Cardiac muscle cell (in vitro differentiated cells and primary cell): Measurements from ENCODE around the gene TRIM38. TPM values are rescaled to one million over a fixed set of nuclear protein-coding genes. Genes with fewer than 3 reads are reported as not detected.
"Not testable (repeated sequence)": the region's sequence is repeated elsewhere in the genome, so short reads cannot be mapped to it uniquely, and the experiment has no call there.

ENCODE experiments used
- DNase-seq, 2 donors: peaks; one replicate each; pipeline versions ENCODE4 v3.0.0 to v3.0.0-alpha.2; 2010 to 2017; ENCODE audit warnings: low read depth in 1 of 2, low spot score in 1 of 2
- H3K27ac ChIP-seq: fragments of 200-600 bp; sonication (generic); 2 replicates; pipeline ENCODE4 v1.5.1; 2016
- H3K27me3 ChIP-seq: fragments of 200-600 bp; sonication (generic); 2 replicates; pipeline ENCODE4 v1.6.0; 2016; ENCODE audit warnings: control low read depth
- H3K36me3 ChIP-seq: fragments of 200-600 bp; sonication (generic); 2 replicates; pipeline ENCODE4 v1.5.1; 2016; ENCODE audit warnings: control low read depth
- H3K4me1 ChIP-seq: fragments of 200-600 bp; sonication (generic); 2 replicates; pipeline ENCODE4 v1.8.1; 2017; ENCODE audit warnings: low read depth, mild to moderate bottlenecking, mixed run types
- H3K4me3 ChIP-seq: fragments of 200-600 bp; sonication (generic); 2 replicates; pipeline ENCODE4 v1.5.1; 2016; ENCODE audit warnings: mild to moderate bottlenecking
- H3K9me3 ChIP-seq: fragments of 200-600 bp; sonication (generic); 2 replicates; pipeline ENCODE4 v1.5.1; 2017; ENCODE audit warnings: low read depth, mild to moderate bottlenecking, control low read depth
- CTCF ChIP-seq: IDR thresholded peaks from 2 replicates; pipeline ENCODE4 v1.5.1; 2012; ENCODE audit warnings: low read depth, mild to moderate bottlenecking, low read length
- polyA plus RNA-seq: library from polyadenylated mRNA; unstranded; fragments of >200 nt; fragmentation: Nextera tagmentation; extraction: Ambion mirVana; gene quantifications from 2 replicates; pipeline ENCODE4 v1.2.1, GENCODE V29; 2016
- total RNA-seq: library from RNA; depleted of rRNA; stranded (reverse); fragments of >200 nt; gene quantifications from 2 replicates; pipeline ENCODE4 v1.2.3, GENCODE V29; 2016

Gene TRIM38
- total and polyA plus RNA-seq, 2 experiments from 2014 or later, result 0.05 to 0.12 TPM

DNA sequence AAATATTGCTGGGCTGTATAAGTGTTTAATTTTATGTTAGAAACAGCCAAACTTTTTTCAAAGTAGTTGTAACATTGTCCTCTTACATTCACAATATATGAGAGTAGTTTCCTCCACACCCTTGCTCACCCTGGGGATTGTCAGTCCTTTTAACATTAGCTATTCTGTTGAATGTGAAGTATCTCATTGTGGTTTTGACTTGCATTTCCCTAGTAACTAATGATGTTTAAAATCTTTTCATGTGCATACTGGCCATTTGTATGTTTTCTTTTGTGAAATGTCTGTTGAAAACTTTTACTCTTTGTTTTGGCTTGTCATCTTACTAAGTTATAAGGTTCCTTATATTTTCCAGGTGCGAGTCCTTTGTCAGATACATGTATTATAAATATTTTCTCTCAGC is 32.9 kb downstream of the TRIM38 start:
- H3K36me3 ChIP-seq, result no peaks in the 10 kb centered on the region
- no peak overlapping the region for H3K27ac ChIP-seq
- H3K27me3 ChIP-seq, result no peaks in the 10 kb centered on the region
- H3K9me3 ChIP-seq, result no peaks in the 10 kb centered on the region
- TF ChIP-seq CTCF, result no peak
- DNase-seq, result no peak
- no peaks in the 10 kb centered on the region for H3K4me1 ChIP-seq
- no peak overlapping the region for H3K4me3 ChIP-seq

- H3K4me3 ChIP-seq, result no peak overlapping the region
- H3K27ac ChIP-seq, result no peak overlapping the region
- no peak for DNase-seq
- no peaks in the 10 kb centered on the region for H3K9me3 ChIP-seq
- TF ChIP-seq CTCF, result no peak
- H3K36me3 ChIP-seq, result no peaks in the 10 kb centered on the region
- no peaks in the 10 kb centered on the region for H3K4me1 ChIP-seq
- H3K27me3 ChIP-seq, result no peaks in the 10 kb centered on the region
Measured at GRCh38 chr6:25997921-25998320, 35.3 kb downstream of the TRIM38 start.

DNA sequence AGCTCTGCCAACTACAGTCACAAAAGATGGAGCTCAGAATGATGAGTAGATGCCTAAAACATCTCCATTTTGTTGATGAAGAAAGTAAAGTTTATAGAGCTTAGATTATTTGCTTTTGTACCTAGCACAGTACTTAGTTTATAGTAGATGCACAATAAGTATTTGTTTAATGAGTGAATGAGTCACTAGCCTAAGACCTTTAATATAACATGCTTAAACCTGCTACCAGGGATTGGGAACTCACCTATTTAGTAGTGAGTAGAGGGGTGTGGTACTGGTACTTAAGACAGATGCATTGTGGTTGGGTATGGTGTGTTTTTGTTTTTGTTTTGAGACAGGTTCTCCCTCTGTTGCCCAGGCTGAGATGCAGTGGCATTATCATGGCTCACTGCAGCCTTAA is 35.8 kb downstream of the TRIM38 start:
- Histone ChIP-seq H3K4me3 (no peak overlapping the region), H3K9me3 (no peaks in the 10 kb centered on the region), H3K27me3 (no peaks in the 10 kb centered on the region), H3K27ac (no peak overlapping the region), H3K36me3 (no peaks in the 10 kb centered on the region), H3K4me1 (no peaks in the 10 kb centered on the region)
- no peak for DNase-seq
- TF ChIP-seq CTCF, result no peak

DNA sequence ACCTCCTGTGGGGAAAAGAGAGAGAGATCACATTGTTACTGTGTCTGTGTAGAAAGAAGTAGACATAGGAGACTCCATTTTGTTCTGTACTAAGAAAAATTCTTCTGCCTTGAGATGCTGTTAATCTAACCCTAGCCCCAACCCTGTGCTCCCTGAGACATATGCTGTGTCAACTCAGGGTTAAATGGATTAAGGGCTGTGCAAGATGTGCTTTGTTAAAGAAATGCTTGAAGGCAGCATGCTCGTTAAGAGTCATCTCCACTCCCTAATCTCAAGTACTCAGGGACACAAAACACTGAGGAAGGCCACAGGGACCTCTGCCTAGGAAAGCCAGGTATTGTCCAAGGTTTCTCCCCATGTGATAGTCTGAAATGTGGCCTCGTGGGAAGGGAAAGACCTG is 36.6 kb downstream of the TRIM38 start:
- H3K4me3 ChIP-seq, H3K27me3 ChIP-seq, H3K36me3 ChIP-seq, H3K4me1 ChIP-seq, H3K27ac ChIP-seq, DNase-seq, H3K9me3 ChIP-seq: not testable (repeated sequence)

DNA sequence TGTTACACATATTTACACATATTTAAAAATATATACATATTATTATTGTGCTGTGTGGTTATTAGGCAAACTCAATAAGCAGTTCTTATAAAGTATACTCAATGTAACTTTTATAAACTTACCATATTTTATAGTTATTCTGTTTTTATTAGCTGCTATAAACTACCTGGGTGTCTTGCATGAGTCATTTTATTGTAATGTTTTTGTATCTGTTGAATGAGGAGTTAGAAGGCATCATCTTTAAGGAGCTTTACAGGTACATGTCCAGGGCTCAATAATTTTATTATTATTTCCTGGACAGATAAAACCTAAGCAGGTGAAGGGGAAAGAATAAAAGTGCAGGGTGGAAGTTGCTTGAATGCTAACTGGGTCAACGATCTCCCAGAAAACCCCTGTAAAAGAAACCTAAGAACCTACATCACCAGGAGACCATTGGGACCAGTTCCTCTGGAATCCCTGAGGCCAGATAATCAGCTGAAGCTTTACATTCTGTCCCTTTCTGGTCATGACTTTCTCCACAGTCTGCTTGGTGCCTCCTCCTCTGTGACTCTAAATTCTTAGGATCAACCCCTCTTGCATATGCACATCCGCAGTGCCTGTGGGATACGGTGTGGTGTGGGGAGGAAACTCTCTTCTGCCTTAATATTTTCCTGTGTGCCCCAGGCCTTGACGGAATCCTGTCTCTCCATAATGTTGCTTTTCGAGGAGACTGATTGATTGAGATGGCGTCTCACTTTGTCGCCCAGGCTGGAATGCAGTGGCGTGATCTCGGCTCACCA is 38.0 kb downstream of the TRIM38 start:
- no peak for TF ChIP-seq CTCF
- H3K27me3 ChIP-seq, result no peaks in the 10 kb centered on the region
- no peaks in the 10 kb centered on the region for H3K4me1 ChIP-seq
- H3K4me3 ChIP-seq, result no peak overlapping the region
- DNase-seq, result no peak
- no peak overlapping the region for H3K27ac ChIP-seq
- H3K36me3 ChIP-seq, result no peaks in the 10 kb centered on the region
- no peaks in the 10 kb centered on the region for H3K9me3 ChIP-seq

DNA sequence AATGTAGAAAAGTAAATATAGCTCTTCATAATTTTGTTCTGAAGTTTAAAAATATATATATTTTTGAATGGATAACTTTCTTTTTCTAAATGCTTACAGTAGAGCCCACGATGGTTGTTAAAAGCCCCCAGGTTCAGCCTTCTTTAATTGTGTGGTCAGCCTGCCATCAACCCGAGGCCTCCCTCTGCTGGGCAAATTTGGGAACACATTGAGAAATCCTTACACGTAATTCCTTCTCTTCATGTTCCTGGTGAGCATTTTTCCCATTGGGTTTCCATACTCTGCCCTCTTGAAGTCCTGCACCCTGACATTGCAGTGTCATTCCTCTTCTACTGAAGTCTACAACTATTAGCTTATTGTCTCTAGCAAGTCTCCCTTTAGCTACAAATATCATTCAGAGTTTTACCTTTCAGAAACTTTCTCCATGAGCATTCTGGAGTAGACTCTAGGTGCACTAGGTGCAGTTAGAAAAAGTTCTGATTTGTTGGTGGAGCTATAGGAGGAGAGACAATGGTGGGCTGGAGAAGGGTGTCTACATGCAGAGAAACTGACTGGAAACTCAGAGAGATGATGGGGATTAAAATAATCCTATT is 40.6 kb downstream of the TRIM38 start:
- Histone ChIP-seq H3K9me3 (no peaks in the 10 kb centered on the region), H3K36me3 (no peaks in the 10 kb centered on the region), H3K27ac (no peak overlapping the region), H3K4me1 (peaks cover 5% of the 10 kb centered on the region), H3K27me3 (no peaks in the 10 kb centered on the region), H3K4me3 (no peak overlapping the region)
- DNase-seq, result peak; percentile 70 to 71
- peak; percentile 85 for TF ChIP-seq CTCF
